Measurements from ENCODE around the gene GNG2. TPM values are rescaled to one million over a fixed set of nuclear protein-coding genes. Genes with fewer than 3 reads are reported as not detected.

Gene GNG2
- total RNA-seq, 1 experiment from 2014 or later = 0.23 TPM

DNA sequence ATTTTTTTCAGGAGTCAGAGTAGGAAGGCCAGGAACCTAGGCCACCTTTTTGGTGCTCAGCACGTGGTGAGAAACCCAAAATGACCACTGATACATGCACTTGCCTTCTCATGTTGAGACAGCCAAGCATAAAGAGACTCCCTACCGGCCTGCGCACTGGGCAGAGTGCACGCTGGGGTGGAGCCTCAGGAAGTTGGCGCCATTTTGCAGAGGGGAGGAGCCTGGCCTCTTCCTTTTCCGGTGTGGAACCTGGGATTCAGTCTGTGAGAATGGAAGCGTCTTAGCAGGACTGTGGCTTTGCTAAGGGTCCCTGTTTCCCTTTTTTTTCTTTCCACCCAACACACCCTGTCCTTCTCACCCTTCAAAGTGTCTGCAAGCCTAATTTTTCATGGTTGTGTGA, 66.0 kb downstream of the GNG2 start:
- DNase-seq (ENCODE audit: low read depth, low spot score) (no peak), ATAC-seq (no peak)
- H3K4me1 ChIP-seq (ENCODE audit: control insufficient read depth, insufficient read depth, low read length) = no peaks in the 10 kb centered on the region
- H3K27me3 ChIP-seq (ENCODE audit: control insufficient read depth, insufficient read depth, low read length) = no peaks in the 10 kb centered on the region
- CTCF ChIA-PET = no interaction called here
- intact Hi-C loops (cut with micrococcal nuclease; ENCODE audit: unreplicated experiment) = no loop called here
- POLR2A ChIA-PET = no interaction called here
- no TSS peak for BruUV-seq (replicated peaks)
- TF ChIP-seq, protein P1, sequence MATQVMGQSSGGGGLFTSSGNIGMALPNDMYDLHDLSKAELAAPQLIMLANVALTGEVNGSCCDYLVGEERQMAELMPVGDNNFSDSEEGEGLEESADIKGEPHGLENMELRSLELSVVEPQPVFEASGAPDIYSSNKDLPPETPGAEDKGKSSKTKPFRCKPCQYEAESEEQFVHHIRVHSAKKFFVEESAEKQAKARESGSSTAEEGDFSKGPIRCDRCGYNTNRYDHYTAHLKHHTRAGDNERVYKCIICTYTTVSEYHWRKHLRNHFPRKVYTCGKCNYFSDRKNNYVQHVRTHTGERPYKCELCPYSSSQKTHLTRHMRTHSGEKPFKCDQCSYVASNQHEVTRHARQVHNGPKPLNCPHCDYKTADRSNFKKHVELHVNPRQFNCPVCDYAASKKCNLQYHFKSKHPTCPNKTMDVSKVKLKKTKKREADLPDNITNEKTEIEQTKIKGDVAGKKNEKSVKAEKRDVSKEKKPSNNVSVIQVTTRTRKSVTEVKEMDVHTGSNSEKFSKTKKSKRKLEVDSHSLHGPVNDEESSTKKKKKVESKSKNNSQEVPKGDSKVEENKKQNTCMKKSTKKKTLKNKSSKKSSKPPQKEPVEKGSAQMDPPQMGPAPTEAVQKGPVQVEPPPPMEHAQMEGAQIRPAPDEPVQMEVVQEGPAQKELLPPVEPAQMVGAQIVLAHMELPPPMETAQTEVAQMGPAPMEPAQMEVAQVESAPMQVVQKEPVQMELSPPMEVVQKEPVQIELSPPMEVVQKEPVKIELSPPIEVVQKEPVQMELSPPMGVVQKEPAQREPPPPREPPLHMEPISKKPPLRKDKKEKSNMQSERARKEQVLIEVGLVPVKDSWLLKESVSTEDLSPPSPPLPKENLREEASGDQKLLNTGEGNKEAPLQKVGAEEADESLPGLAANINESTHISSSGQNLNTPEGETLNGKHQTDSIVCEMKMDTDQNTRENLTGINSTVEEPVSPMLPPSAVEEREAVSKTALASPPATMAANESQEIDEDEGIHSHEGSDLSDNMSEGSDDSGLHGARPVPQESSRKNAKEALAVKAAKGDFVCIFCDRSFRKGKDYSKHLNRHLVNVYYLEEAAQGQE (IDR thresholded peaks at IDR 0.05; ENCODE audit: insufficient read depth in 1 of 2, low read depth in 2 of 2, low read length in 1 of 2) = no peak
- TF ChIP-seq, protein P2, sequence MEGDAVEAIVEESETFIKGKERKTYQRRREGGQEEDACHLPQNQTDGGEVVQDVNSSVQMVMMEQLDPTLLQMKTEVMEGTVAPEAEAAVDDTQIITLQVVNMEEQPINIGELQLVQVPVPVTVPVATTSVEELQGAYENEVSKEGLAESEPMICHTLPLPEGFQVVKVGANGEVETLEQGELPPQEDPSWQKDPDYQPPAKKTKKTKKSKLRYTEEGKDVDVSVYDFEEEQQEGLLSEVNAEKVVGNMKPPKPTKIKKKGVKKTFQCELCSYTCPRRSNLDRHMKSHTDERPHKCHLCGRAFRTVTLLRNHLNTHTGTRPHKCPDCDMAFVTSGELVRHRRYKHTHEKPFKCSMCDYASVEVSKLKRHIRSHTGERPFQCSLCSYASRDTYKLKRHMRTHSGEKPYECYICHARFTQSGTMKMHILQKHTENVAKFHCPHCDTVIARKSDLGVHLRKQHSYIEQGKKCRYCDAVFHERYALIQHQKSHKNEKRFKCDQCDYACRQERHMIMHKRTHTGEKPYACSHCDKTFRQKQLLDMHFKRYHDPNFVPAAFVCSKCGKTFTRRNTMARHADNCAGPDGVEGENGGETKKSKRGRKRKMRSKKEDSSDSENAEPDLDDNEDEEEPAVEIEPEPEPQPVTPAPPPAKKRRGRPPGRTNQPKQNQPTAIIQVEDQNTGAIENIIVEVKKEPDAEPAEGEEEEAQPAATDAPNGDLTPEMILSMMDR (IDR thresholded peaks at IDR 0.05) = no peak
- TF ChIP-seq TCF7L2 (IDR thresholded peaks at IDR 0.05; ENCODE audit: low read depth, low read length) = no peak
- TF ChIP-seq SIN3A (IDR thresholded peaks at IDR 0.05; ENCODE audit: borderline replicate concordance, insufficient read depth, low read depth, low read length) = no peak
- TF ChIP-seq POLR2AphosphoS5 (IDR thresholded peaks at IDR 0.05; ENCODE audit: low read depth, low read length) = no peak
- H3K36me3 ChIP-seq (ENCODE audit: control insufficient read depth, insufficient read depth, low read length) = no peaks in the 10 kb centered on the region
- no peak overlapping the region for H3K4me3 ChIP-seq (ENCODE audit: low read depth in 2 of 2, low read length in 2 of 2)
- no peak overlapping the region for H3K27ac ChIP-seq (ENCODE audit: low read length)
- H3K9me3 ChIP-seq (ENCODE audit: control insufficient read depth, insufficient read depth, low read depth, low read length) = no peaks in the 10 kb centered on the region
- in situ Hi-C loops (cut with HindIII; ENCODE audit: low pct_unique_long_range_greater_than_20kb, low sequenced_read_pairs) = no loop called here

DNA sequence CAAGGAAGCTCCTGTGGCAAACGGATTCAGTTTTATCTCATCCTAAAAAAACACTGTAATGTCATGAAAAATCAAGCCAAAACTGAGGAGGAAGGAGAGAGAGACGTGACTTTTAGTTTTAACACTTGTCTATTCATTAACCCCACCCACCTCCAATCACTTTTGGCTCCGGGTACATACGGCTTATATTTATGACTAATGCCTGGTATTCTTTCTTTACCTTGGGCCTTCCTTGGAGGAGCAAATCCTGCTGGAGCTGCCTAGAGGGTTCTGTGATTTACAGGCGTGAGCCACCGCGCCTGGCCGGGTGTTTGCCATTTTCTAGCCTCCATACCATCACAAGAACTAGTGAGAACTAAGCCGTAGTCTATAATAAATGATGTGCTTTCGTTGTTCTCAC, 68.2 kb downstream of the GNG2 start:
- H3K9me3 ChIP-seq (ENCODE audit: control insufficient read depth, insufficient read depth, low read depth, low read length) = no peaks in the 10 kb centered on the region
- in situ Hi-C loops (cut with HindIII; ENCODE audit: low pct_unique_long_range_greater_than_20kb, low sequenced_read_pairs) (no loop called here), intact Hi-C loops (cut with micrococcal nuclease; ENCODE audit: unreplicated experiment) (no loop called here)
- H3K4me1 ChIP-seq (ENCODE audit: control insufficient read depth, insufficient read depth, low read length) = no peaks in the 10 kb centered on the region
- ATAC-seq (no peak), DNase-seq (ENCODE audit: low read depth, low spot score) (no peak)
- H3K36me3 ChIP-seq (ENCODE audit: control insufficient read depth, insufficient read depth, low read length) = no peaks in the 10 kb centered on the region
- no peaks in the 10 kb centered on the region for H3K27me3 ChIP-seq (ENCODE audit: control insufficient read depth, insufficient read depth, low read length)
- H3K27ac ChIP-seq (ENCODE audit: low read length) = no peak overlapping the region
- POLR2A ChIA-PET = interaction anchor here (0.6 kb wide), 1 partner anchor 23 kb away, joined by 3 read pairs; no protein-coding TSS in a partner anchor
- CTCF ChIA-PET = no interaction called here
- no peak overlapping the region for H3K4me3 ChIP-seq (ENCODE audit: low read depth in 2 of 2, low read length in 2 of 2)
- no peak for TF ChIP-seq POLR2AphosphoS5 (IDR thresholded peaks at IDR 0.05; ENCODE audit: low read depth, low read length)
- TF ChIP-seq, protein P1 (IDR thresholded peaks at IDR 0.05; ENCODE audit: insufficient read depth in 1 of 2, low read depth in 2 of 2, low read length in 1 of 2) = no peak
- BruUV-seq (replicated peaks) = no TSS peak

All from Panc1 (cell line).